ENCODE data around the gene MDM2. TPM values are rescaled to one million over a fixed set of nuclear protein-coding genes. Genes with fewer than 3 reads are reported as not detected.

MDM2 gene
- total RNA-seq, 2 experiments from 2014 or later = 148 to 153 TPM

- POLR2A ChIA-PET = interaction anchor here (1.1 kb wide), 1 partner anchor 10 kb away, joined by 3 read pairs; no protein-coding TSS in a partner anchor
- Mint-ChIP-seq H3K4me1 (ENCODE audit: low read depth) (peaks cover 3% of the 10 kb centered on the region), H3K36me3 (ENCODE audit: low read depth) (no peaks in the 10 kb centered on the region), H3K27me3 (peaks cover 2% of the 10 kb centered on the region), H3K9me3 (no peaks in the 10 kb centered on the region), H3K27ac (no peak overlapping the region), H3K4me3 (no peak overlapping the region)
- no peak for DNase-seq
- CTCF ChIA-PET = interaction anchor here (1.1 kb wide), 1 partner anchor 8 kb away, joined by 4 read pairs; no protein-coding TSS in a partner anchor
- intact Hi-C loops (cut with micrococcal nuclease) = no loop called here
- no peak for ATAC-seq
- no peak for TF ChIP-seq CTCF (IDR thresholded peaks at IDR 0.05)
Measured at GRCh38 chr12:68855111-68855510, 47.1 kb downstream of the MDM2 start.

- CTCF ChIA-PET = no interaction called here
- Mint-ChIP-seq H3K36me3 (ENCODE audit: low read depth) (no peaks in the 10 kb centered on the region), H3K4me3 (no peak overlapping the region), H3K4me1 (ENCODE audit: low read depth) (peaks cover 3% of the 10 kb centered on the region), H3K27me3 (peaks cover 2% of the 10 kb centered on the region), H3K27ac (no peak overlapping the region), H3K9me3 (no peaks in the 10 kb centered on the region)
- POLR2A ChIA-PET = interaction anchor here (1.1 kb wide), 1 partner anchor 10 kb away, joined by 3 read pairs; no protein-coding TSS in a partner anchor
- DNase-seq = no peak
- intact Hi-C loops (cut with micrococcal nuclease) = no loop called here
- ATAC-seq = no peak
- TF ChIP-seq CTCF (IDR thresholded peaks at IDR 0.05) = no peak
Measured at GRCh38 chr12:68855771-68856170, 47.8 kb downstream of the MDM2 start.

GRCh38 chr12:68856510-68856909, 48.5 kb downstream of the MDM2 start:
- intact Hi-C loops (cut with micrococcal nuclease) = no loop called here
- DNase-seq (no peak), ATAC-seq (no peak)
- CTCF ChIA-PET = no interaction called here
- Mint-ChIP-seq H3K4me1 (ENCODE audit: low read depth) (peaks cover 3% of the 10 kb centered on the region), H3K9me3 (no peaks in the 10 kb centered on the region), H3K27me3 (peaks cover 5% of the 10 kb centered on the region), H3K27ac (no peak overlapping the region), H3K4me3 (no peak overlapping the region), H3K36me3 (ENCODE audit: low read depth) (no peaks in the 10 kb centered on the region)
- TF ChIP-seq CTCF (IDR thresholded peaks at IDR 0.05) = no peak
- POLR2A ChIA-PET = no interaction called here

GRCh38 chr12:68861890-68862289, 53.9 kb downstream of the MDM2 start:
- ChIA-PET POLR2A (no interaction called here), CTCF (interaction anchor here (1.4 kb wide), 1 partner anchor 208 kb away, joined by 5 read pairs; no protein-coding TSS in a partner anchor)
- H3K27ac Mint-ChIP-seq = no peak overlapping the region
- no peaks in the 10 kb centered on the region for H3K4me1 Mint-ChIP-seq (ENCODE audit: low read depth)
- TF ChIP-seq CTCF (IDR thresholded peaks at IDR 0.05) = no peak
- peaks cover 5% of the 10 kb centered on the region for H3K27me3 Mint-ChIP-seq
- intact Hi-C loops (cut with micrococcal nuclease) = no loop called here
- H3K4me3 Mint-ChIP-seq = no peak overlapping the region
- no peaks in the 10 kb centered on the region for H3K9me3 Mint-ChIP-seq
- ATAC-seq (no peak), DNase-seq (no peak)
- H3K36me3 Mint-ChIP-seq (ENCODE audit: low read depth) = no peaks in the 10 kb centered on the region

GRCh38 chr12:68863109-68863770, 55.3 kb downstream of the MDM2 start:
- no peak for TF ChIP-seq CTCF (IDR thresholded peaks at IDR 0.05)
- ChIA-PET POLR2A (no interaction called here), CTCF (interaction anchor here (0.9 to 1.4 kb wide), 3 partner anchors 9 to 207 kb away, joined by 3 to 5 read pairs (median 4); no protein-coding TSS in a partner anchor)
- ATAC-seq = no peak
- Mint-ChIP-seq H3K4me1 (ENCODE audit: low read depth) (no peaks in the 10 kb centered on the region), H3K36me3 (ENCODE audit: low read depth) (no peaks in the 10 kb centered on the region), H3K27ac (no peak overlapping the region), H3K27me3 (peaks cover 5% of the 10 kb centered on the region), H3K9me3 (no peaks in the 10 kb centered on the region), H3K4me3 (no peak overlapping the region)
- intact Hi-C loops (cut with micrococcal nuclease) = no loop called here
- DNase-seq = no peak
